PC-9 (cell line): ENCODE results near the gene ZDHHC14. TPM values are rescaled to one million over a fixed set of nuclear protein-coding genes. Genes with fewer than 3 reads are reported as not detected.

Experiments
- BruUV-seq: library from RNA; stranded (reverse); fragments of 400-500 nt; replicated peaks from 2 replicates; lab custom pipeline; 2021; lab: Mats Ljungman, UMichigan
- CTCF ChIA-PET: fragments of 300-600 bp; sonication (Branson Sonifier 250); formaldehyde crosslinking; loops from one replicate; lab custom pipeline; 2022; ENCODE audit warnings: antibody characterized with exemption; lab: Charles Lee
- POLR2A ChIA-PET: fragments of 300-600 bp; sonication (Branson Sonifier 250); formaldehyde crosslinking; loops from one replicate; lab custom pipeline; 2022; ENCODE audit warnings: antibody characterized with exemption; ENCODE audit not compliant: unreplicated experiment; lab: Charles Lee
- DNase-seq, 2 experiments: peaks; one replicate each; pipeline versions ENCODE4 v3.0.0 to v3.0.0-alpha.2; 2015 to 2022; ENCODE audit warnings: mixed read lengths in 1 of 2
- H2AFZ ChIP-seq: fragments of 200-600 bp; sonication (generic); 2 replicates; pipeline ENCODE4 v1.8.1; 2017; ENCODE audit warnings: antibody characterized with exemption
- H3F3A ChIP-seq: fragments of 200-600 bp; sonication (generic); 2 replicates; pipeline ENCODE4 v1.8.1; 2017; ENCODE audit warnings: antibody characterized with exemption, mild to moderate bottlenecking, low read depth; ENCODE audit not compliant: insufficient read depth
- H3K27ac ChIP-seq: fragments of 200-600 bp; sonication (generic); 2 replicates; pipeline ENCODE4 v1.6.1; 2016; ENCODE audit warnings: mixed run types
- H3K27me3 ChIP-seq: fragments of 200-600 bp; sonication (generic); 2 replicates; pipeline ENCODE4 v1.6.1; 2016; ENCODE audit warnings: low read depth, mixed run types; ENCODE audit not compliant: insufficient read depth
- H3K36me3 ChIP-seq: fragments of 200-600 bp; sonication (generic); 2 replicates; pipeline ENCODE4 v1.6.1; 2016; ENCODE audit warnings: low read depth, mixed run types
- H3K4me1 ChIP-seq: fragments of 200-600 bp; sonication (generic); replicated peaks from 2 replicates; pipeline ENCODE4 v1.6.1; 2016; ENCODE audit warnings: mixed run types; ENCODE audit not compliant: insufficient read depth
- H3K4me2 ChIP-seq: fragments of 200-600 bp; sonication (generic); 2 replicates; pipeline ENCODE4 v1.6.1; 2017; ENCODE audit warnings: mixed run types
- H3K4me3 ChIP-seq: fragments of 200-600 bp; sonication (generic); 2 replicates; pipeline ENCODE4 v1.6.1; 2016; ENCODE audit warnings: mixed run types
- H3K79me2 ChIP-seq: fragments of 200-600 bp; sonication (generic); 2 replicates; pipeline ENCODE4 v1.6.1; 2017; ENCODE audit warnings: low read depth, mixed run types
- H3K9me2 ChIP-seq: fragments of 200-600 bp; sonication (generic); 2 replicates; pipeline ENCODE4 v1.8.1; 2017; ENCODE audit warnings: mild to moderate bottlenecking; ENCODE audit not compliant: insufficient read depth
- H3K9me3 ChIP-seq: fragments of 200-600 bp; sonication (generic); 2 replicates; pipeline ENCODE4 v1.8.1; 2016; ENCODE audit warnings: low read depth; ENCODE audit not compliant: insufficient read depth
- H4K20me1 ChIP-seq: fragments of 200-600 bp; sonication (generic); 2 replicates; pipeline ENCODE4 v1.8.1; 2017; ENCODE audit not compliant: insufficient read depth
- CTCF ChIP-seq: fragments of 200-600 bp; sonication (generic); conservative IDR thresholded peaks from 2 replicates; pipeline ENCODE4 v1.6.1; 2017; ENCODE audit warnings: mixed run types, antibody characterized with exemption, mild to moderate bottlenecking, moderate library complexity
- EZH2 ChIP-seq: fragments of 200-600 bp; sonication (generic); IDR thresholded peaks from 2 replicates; pipeline ENCODE4 v1.8.0; 2017; ENCODE audit warnings: antibody characterized with exemption, low read depth
- intact Hi-C: fragments of 100-400 bp; cut with micrococcal nuclease; formaldehyde crosslinking; loops from one replicate; pipeline ENCODE4 v1.10.0; 2022; ENCODE audit not compliant: unreplicated experiment
- total RNA-seq: library from RNA; stranded (reverse); gene quantifications from 2 replicates; pipeline ENCODE4 v1.2.3, GENCODE V29; 2021

The ZDHHC14 gene
- total RNA-seq, 1 experiment from 2014 or later, result 5.6 TPM

- POLR2A ChIA-PET, result no interaction called here
These were observed 53.5 kb downstream of the ZDHHC14 start for GRCh38 chr6:157434349-157435033.

GRCh38 chr6:157436219-157436943, 55.4 kb downstream of the ZDHHC14 start:
- no peaks in the 10 kb centered on the region for H3K9me2 ChIP-seq
- no peaks in the 10 kb centered on the region for H3F3A ChIP-seq
- H2AFZ ChIP-seq, result no peak overlapping the region
- ChIA-PET POLR2A (no interaction called here), CTCF (no interaction called here)
- H3K79me2 ChIP-seq, result no peaks in the 10 kb centered on the region
- H3K4me2 ChIP-seq, result no peak overlapping the region
- no peaks in the 10 kb centered on the region for H3K9me3 ChIP-seq
- no peaks in the 10 kb centered on the region for H3K36me3 ChIP-seq
- no peak for DNase-seq
- TF ChIP-seq CTCF, result no peak
- intact Hi-C loops, result no loop called here
- H3K27ac ChIP-seq, result no peak overlapping the region
- no peaks in the 10 kb centered on the region for H4K20me1 ChIP-seq
- no peaks in the 10 kb centered on the region for H3K27me3 ChIP-seq
- H3K4me3 ChIP-seq, result no peak overlapping the region
- no TSS peak for BruUV-seq
- H3K4me1 ChIP-seq, result no peaks in the 10 kb centered on the region

More at GRCh38 chr6:157434349-157435033, 53.5 kb downstream of the ZDHHC14 start:
- Histone ChIP-seq H3K4me1 (0 out of 2 replicates have a peak, but pooled peaks cover 9% of the 10 kb centered on the region), H3K9me2 (no peaks in the 10 kb centered on the region), H3K9me3 (no peaks in the 10 kb centered on the region), H3K36me3 (no peaks in the 10 kb centered on the region), H3K79me2 (no peaks in the 10 kb centered on the region), H3K27me3 (no peaks in the 10 kb centered on the region), H3K4me2 (no peak overlapping the region), H3F3A (no peaks in the 10 kb centered on the region), H2AFZ (no peak overlapping the region), H3K4me3 (no peak overlapping the region), H4K20me1 (no peaks in the 10 kb centered on the region), H3K27ac (no peak overlapping the region)
- no peak for DNase-seq
- no TSS peak for BruUV-seq
- intact Hi-C loops, result no loop called here
- CTCF ChIA-PET, result no interaction called here
- TF ChIP-seq EZH2 (no peak), CTCF (no peak)

GRCh38 chr6:157436944-157437336, 56.0 kb downstream of the ZDHHC14 start:
- Histone ChIP-seq H3K36me3 (no peaks in the 10 kb centered on the region), H3K79me2 (no peaks in the 10 kb centered on the region), H3K27me3 (no peaks in the 10 kb centered on the region), H4K20me1 (no peaks in the 10 kb centered on the region), H3F3A (no peaks in the 10 kb centered on the region), H3K9me3 (no peaks in the 10 kb centered on the region), H3K4me2 (no peak overlapping the region), H3K27ac (no peak overlapping the region), H3K9me2 (no peaks in the 10 kb centered on the region), H3K4me3 (no peak overlapping the region), H2AFZ (no peak overlapping the region), H3K4me1 (no peaks in the 10 kb centered on the region)
- TF ChIP-seq CTCF (no peak), EZH2 (no peak)
- no TSS peak for BruUV-seq
- ChIA-PET POLR2A (no interaction called here), CTCF (no interaction called here)
- DNase-seq, result no peak
- intact Hi-C loops, result no loop called here
